ENCODE measurements around the gene ZNF280B. TPM values are rescaled to one million over a fixed set of nuclear protein-coding genes. Genes with fewer than 3 reads are reported as not detected.
"Not testable (repeated sequence)": the region's sequence is repeated elsewhere in the genome, so short reads cannot be mapped to it uniquely, and the experiment has no call there.

The ZNF280B gene
- polyA plus RNA-seq, 1 donor: 5.6 TPM

DNA sequence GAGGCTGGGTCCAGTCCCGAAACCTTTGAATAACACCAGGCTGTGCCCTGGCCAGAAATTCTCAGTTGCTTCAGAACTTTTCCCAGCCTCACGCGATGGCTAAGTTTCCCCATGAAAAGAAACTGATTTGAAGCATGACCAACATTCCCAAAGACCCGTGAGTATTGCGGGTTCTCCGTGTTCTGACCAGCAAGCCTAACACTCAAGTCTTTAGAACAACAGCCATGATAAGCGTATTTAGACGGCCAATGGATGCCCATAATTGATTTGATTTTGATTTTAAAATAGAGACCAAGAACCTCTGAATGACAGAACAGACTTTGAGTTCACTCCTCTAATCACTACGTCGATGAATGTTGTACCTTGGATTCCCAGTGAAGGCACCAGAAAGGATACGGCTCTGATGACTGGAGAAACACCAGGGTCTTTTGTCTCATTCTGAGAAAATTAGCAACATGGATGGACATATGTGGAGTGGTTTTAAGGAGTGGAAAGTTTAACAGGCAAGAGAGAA lies 43.9 kb downstream of the ZNF280B start:
- no peak for DNase-seq

GRCh38 chr22:22463855-22464540 lies 44.5 kb downstream of the ZNF280B start:
- DNase-seq: peak; percentile 78

DNA sequence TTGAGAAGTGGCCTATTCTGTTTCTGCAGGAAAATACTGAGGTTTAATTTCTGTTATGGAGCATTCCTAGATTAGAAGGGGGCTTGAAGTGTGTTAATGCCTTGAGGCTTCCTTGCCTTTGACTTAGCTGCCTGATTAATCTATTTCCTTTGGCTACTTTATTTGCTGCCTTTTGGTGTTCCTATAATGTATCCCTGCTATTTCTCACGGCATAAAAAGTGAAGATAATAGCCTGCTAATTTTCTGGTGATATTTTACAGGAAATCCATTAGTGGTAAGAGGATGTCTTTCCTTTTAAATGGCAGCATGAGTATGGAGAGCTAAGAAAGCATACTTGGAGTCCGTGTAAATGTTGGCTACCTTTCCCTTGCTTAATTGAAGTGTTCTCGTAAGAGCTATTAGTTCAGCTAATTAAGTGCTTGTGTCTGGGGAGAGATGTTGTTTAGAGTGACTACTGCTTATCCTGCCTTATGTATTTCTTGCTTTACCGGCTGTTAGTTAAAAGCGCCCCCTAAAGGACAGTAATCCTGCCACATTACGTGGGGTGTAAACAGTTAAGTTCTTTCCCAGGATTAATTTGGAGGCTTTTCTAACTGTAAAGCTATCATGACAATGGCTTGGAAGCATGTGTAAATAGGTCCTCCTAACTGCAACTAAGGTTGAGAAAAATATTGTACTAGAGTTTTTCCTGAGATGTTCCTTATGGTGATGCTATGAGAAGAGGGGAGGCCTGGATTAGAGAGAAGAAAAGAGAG lies 45.6 kb downstream of the ZNF280B start:
- DNase-seq: no peak

DNA sequence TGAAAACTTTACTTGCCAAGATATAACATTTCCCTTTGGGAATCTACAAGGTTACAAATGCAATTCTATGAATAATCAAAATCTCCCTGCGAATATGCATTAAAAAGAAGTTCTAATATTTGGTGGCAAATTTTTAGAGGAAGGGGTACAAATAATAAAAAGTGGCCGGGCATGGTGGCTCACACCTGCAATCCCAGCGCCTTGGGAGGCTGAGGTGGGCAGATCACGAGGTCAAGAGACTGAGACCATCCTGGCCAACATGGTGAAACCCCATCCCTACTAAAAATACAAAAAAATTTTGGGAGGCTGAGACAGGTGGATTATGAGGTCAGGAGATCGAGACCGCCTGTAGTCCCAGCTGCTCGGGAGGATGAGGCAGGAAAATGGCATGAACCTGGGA lies 47.0 kb downstream of the ZNF280B start:
- DNase-seq: no peak

- DNase-seq: no peak
These were observed 47.4 kb downstream of the ZNF280B start for GRCh38 chr22:22461111-22461510.

- DNase-seq: no peak
These were observed 47.9 kb downstream of the ZNF280B start for GRCh38 chr22:22460635-22461034.

GRCh38 chr22:22460060-22460459 lies 48.5 kb downstream of the ZNF280B start:
- DNase-seq: no peak

GRCh38 chr22:22458896-22459588 lies 49.5 kb downstream of the ZNF280B start:
- no peak for DNase-seq

GRCh38 chr22:22458387-22458786 lies 50.2 kb downstream of the ZNF280B start:
- DNase-seq: no peak

GRCh38 chr22:22454997-22455396 lies 53.5 kb downstream of the ZNF280B start:
- no peak for DNase-seq

DNA sequence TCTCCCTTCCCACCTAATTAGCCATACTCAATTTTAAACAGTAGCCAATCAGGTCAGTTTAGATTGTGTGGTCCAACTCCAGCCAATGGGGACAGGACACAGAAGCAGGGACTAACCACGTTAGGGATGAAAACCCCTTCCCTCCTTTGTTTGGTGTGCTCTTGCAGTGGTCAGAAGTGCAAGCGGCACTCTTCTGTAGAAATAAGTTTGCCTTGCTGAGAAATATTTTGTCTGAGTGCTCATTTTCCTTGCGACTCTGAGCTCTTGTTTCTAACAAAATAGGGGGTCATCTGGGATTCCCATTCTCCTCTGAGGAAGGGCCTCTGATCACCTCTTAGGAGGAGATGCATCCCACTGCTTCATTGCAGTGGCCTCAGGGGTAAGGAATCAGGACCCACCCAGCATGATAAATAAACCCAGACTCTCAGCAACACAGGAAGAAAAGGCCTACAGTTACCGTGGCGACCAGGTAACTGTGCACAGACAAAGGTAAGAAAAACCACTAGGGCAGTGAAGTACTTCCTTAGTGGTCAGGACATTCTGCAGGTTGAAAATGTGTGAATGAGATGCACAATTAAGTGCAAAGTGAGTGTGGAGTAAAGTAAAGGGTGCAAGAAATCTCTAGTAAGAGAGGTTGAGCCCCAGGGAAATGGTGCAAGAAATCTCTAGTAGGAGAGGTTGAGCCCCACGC lies 55.4 kb downstream of the ZNF280B start:
- no peak for DNase-seq

DNA sequence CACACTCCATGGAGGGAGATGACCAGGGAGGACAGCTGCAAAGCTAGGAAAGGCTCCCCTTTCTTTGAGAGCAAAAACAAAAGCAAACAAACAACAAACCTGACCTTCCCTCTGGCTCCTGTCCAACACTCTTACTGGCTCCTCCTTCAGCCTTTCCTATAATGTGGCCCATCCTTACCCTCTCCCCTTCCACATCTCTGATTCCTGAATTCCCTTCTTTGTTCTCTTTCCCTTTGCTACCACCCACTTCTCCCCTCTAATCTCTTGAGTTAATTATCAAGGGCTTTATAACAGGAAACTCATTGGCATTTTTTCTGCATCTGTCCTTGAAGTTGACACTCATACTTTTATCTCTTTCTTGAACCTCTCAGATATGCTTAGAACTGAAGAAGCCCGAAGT lies 56.3 kb downstream of the ZNF280B start:
- DNase-seq: no peak

GRCh38 chr22:22450343-22450839 lies 58.2 kb downstream of the ZNF280B start:
- no peak for DNase-seq

GRCh38 chr22:22449819-22450218 lies 58.7 kb downstream of the ZNF280B start:
- DNase-seq: no peak

DNA sequence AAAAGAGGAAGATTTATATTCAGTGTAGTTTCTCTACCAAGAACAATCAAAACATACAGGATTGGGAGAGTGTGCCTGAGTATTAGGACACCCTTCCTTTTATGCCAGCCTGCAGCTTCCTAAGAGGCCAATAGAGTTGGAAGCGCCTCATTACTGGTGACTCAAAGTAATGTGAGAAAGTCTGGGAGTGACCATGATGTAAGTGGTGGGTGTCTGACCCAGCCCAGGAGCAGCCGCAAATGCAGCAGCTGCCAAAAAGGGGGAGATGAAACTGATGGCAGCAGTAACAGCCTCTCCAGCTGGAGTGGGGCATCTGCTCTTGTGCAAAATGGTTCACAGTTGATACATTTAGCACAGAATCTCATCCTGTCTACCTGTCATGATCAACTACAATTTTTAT lies 62.0 kb downstream of the ZNF280B start:
- no peak for DNase-seq

GRCh38 chr22:22444007-22444589 lies 64.4 kb downstream of the ZNF280B start:
- DNase-seq: not testable (repeated sequence)

DNA sequence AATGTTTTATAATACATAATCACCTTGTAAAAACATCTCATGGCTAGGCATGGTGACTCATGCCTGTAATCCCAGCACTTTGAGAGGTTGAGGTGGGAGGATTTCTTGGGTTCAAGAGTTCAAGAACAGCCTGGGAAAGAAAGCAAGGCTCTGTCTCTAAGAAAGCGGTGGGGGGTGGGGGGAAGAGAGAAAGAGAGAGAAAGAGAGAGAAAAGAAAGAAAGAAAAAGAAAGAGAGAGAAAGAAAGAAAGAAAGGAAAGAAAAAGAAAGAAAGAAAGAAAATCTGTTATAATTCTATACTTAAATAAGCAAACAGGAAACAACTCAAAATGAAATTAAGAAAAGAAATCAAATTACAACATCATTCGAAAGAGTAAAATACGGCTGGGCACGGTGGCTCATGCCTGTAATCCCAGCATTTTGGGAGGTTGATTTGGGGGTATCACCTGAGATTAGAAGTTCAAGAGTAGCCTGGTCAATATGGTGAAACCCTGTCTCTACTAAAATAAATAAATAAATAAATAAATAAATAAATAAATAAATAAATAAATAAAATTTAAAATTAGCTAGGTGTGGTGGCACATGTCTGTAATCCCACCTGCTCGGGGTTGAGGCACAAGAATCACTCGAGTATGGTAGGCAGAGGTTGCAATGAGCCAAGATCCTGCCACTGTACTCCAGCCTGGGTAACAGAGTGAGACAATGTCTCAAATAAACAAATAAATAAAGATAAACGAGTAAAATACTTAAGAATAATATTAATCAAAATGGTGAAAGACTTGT lies 65.4 kb downstream of the ZNF280B start:
- DNase-seq: no peak

DNA sequence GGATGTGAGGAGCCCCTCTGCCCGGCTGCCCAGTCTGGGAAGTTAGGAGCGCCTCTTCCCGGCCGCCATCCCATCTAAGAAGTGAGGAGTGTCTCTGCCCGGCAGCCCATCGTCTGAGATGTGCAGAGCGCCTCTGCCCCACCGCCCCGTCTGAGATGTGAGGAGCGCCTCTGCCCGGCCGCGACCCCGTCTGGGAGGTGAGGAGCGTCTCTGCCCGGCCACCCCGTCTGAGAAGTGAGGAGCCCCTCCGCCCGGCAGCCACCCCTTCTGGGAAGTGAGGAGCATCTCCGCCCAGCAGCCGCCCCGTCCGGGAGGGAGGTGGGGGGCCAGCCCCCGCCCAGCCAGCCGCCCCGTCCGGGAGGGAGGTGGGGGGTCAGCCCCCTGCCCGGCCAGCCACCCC lies 66.9 kb downstream of the ZNF280B start:
- DNase-seq: not testable (repeated sequence)

GRCh38 chr22:22440188-22440587 lies 68.4 kb downstream of the ZNF280B start:
- DNase-seq: no peak
